ENCODE measurements around the gene CMTM7.

CMTM7 gene

DNA sequence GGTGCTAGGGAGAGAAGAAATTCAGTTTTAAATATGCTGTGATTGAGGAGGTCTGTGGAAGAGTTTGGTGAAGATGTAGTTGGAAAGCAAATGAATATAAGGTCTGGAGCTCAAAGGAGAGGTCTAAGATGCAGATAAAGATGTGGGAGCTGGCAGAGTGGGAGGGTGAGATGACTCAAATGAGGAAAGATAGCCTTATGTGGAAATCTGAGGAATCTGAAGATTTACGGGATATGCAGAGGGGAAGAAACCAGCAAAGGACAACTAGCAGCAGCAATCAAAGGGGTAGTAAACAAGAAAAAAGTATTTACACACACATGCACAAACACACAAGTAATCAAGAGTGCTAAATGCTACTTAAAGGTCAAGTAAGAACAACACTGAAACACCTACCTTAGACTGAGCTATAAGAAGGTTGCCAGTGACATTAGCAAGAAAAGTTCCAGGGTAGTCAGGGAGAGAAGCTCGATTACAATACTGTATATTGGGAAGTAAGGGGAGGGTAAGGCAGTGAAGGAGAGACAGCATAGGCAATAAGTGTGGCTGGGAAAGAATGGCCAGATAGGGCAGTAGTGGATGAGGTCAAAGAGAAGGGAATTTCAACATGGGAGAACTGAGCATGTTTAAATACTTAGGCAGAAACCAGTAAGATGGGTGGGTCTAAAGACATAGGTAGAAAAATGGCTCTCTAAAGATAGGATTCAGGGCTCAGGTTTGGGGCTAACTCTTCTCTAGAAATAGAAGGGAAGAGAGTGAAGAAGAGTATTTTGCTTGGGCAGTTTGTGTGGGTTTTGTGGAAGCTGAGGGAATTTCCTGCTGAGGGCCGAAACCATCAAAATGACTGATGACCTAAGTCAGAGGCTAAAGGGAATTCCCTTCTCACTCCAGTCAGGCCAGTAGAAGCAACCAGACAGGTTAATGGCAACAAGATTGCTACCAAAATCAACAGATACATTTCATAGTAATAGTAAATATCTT lies 102.1 kb downstream of the CMTM7 start:
- no peak for DNase-seq (ENCODE audit: low read depth)

DNA sequence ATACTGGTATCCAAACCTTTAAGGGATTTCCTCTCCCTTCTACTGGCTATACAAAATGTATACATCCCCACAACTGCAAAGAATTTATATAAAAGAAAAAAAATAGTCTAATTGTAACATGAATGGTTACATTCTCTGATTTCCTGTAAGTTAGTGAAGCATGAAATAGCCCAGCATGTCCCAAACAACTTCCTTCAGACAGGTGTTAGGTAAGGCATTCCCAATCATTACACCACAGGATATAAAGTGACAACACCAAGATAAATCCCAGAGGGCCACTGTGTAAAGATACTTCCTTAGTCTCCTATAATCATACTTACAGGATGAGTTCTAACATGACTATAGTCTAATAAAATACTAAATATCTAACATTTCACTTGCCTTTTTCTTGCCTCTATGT lies 103.4 kb downstream of the CMTM7 start:
- DNase-seq (ENCODE audit: low read depth): no peak

DNA sequence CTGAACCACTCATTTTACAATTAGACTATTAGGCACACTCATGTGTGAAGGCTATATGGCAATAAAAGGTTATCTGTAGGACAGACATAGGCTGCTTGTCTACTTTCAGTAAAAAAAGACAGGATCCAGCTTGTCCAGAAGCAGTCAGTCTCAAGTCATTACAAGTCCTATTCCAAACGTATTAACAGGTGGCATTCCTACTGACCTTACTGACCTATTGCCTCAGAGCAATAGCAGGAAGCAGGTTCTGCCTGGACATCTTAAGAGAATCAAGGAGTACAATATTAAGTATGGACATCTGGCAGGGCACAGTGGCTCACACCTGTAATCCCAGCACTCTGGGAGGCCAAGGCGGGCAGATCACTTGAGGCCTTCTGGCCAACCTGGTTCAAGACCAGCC lies 104.0 kb downstream of the CMTM7 start:
- DNase-seq (ENCODE audit: low read depth): no peak

DNA sequence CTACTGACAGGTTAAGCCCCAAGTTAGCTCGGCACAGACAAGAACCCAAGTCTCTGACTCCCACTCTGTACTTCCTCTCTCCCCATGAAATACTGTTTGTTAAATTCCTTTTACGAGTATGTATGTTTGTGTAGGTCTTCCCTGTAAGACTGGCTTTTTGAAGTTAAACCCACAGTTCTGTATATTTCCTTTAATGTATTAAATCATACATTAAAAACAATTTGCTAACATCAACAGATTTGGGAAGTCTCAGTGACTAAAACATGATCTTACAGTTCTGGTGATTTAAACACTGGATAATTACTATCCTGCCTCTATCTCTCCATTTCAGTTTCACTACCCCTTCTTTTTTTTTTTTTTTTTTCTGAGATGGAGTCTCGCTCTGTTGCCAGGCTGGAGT lies 106.6 kb downstream of the CMTM7 start:
- DNase-seq (ENCODE audit: low read depth): no peak

DNA sequence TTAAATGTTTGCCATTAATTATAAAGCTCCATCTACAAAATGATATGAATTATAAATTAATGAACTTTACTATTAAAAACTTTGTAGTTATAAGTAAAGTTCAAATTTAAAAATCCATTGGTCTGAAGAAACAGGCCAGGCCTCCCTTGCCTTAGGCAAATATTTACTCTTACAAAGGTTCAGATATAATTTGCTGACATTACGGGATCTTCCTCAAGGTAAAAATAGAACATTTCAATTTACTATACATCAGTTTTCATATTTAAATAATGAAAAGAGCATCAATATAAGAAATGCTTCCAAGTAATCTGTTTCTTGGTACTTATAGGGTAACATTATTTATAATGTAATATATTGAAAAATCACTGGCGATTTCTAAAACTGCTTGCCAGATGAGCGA lies 107.3 kb downstream of the CMTM7 start:
- no peak for DNase-seq (ENCODE audit: low read depth)

DNA sequence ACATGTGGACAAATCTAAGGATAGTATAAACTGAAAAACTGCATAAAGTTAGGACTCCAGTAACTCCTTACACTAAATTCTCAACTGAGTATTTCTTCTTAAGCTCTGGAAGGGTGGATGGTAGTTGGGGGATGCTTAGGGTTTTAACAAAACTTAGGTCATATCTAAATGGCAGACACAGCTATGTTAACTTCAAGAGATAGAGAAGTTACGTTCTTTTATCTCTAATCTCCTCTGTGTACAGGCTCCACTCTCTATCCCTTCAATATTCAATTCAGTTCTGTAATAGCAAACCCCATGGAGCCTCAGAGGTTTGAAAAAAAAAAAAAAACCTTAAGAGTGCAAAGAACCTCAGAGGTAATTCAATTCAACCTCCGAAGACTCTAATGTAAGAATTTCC lies 107.9 kb downstream of the CMTM7 start:
- no peak for DNase-seq (ENCODE audit: low read depth)

DNA sequence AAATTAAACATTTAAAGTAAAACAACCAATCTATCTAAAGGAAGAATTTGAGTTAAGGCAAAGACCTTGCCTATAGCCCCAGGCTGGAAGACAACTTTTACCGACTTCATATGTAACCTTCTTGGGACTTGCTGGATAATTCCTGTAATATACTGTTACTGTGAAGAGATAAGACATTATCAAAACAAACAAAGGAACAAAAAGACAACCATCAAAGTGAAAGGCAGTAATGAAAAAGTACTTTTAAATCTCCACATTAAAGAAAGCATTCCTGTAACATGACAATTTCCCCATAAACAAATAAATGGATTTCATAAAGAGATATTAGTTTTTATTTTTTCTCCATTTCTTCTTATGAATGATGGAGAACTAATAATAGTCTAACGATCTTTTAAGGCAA lies 108.6 kb downstream of the CMTM7 start:
- no peak for DNase-seq (ENCODE audit: low read depth)

DNA sequence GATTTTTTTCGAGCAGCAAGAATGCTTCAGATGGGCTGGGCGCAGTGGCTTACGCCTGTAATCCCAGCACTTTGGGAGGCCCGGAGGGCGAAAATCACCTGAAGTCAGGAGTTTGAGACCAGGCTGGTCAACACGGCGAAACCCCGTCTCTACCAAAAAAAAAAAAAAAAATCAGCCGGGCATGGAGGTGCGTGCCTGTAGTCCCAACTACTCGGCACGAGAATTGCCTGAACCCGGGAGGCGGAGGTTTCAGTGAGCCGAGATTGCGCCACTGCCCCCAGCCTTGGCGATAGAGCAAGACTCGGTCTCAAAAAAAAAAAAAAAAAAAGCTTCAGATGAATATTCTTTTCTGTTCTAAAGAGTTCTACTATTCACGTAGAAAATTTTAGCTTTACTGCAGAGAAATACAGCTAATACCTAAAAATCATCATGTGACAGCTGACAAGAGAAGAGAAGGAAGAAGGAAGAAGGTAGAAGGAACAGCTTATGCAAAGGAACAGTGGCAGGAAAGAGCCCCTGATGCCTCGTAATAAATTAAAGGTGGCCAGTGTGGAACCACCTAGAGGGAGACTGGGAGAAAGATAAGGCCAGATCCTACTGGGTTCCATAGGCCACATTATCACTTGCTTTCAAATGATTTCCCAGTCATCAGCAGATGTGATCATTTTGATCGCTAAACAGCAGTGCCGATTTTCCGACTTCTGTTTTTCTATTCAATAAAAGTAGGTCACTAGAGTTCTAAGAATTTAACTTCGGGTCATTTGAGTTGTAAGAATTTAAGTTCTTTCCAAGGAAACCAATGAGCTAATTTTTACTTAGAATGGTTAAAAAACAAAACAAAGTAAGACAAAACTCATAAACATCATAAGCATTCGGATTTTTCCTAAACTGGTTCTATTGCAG lies 109.5 kb downstream of the CMTM7 start:
- no peak for DNase-seq (ENCODE audit: low read depth)

DNA sequence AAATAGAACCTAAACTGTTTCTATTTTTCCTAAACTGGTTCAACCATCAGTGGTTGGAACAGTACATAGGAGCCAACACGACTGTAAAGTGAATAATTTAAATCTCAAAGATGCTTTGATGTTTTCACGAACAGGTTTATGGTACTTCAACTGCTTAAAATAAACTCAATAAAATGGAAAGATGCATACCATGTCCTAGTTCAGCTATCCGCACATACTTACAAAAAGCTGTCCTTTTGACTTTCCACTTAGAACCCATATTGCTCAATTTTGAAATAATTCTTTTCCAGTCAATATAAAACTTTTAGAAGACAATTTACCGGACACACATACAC lies 110.1 kb downstream of the CMTM7 start:
- no peak for DNase-seq (ENCODE audit: low read depth)

DNA sequence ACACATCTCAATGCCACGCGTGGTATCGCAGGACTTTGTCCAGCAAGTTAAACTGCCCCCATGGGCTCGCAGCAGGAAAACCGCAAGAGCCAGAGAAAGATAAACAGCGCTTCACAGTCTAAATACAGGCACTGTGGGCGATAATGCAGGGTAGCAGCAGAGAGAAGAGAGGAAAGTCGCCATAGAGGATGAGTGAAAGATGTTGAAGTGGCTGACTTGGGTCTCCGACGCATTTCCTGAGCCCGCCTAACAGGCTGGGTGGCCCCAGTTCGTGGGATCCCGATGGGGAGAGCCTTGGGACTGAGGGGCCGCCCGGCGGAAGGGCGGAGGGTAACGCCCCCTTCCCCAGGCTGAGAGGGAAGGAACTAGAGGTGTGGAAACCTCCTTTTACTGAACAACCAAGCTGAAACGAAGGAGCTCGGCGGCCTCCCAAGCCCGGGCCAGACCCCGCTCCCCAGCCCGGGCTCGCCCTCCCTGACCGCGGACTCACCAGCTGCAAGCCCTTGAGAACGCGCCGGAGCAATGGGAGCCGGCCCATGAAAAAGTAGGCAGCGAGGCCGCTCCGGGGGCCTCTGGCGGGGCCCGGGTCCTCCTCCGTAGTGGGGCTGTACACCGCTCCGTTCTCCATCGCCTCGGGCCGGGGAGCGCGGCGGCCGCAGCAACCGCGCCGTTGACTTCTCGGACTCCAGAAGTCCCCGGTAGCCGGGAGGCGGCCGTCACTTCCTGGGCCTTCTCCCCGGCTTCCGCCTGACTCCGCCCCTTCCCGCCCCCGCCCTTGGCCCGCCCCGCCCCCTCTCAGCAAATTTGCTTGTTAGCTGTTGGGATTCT lies 110.7 kb downstream of the CMTM7 start, which contains the start of gene CMTM6:
TSS of gene CMTM6 (minus strand) at position 735 of the 828 bp plus-strand sequence. CDS start at position 628, 107 bp downstream.
- peak; percentile 58 for DNase-seq (ENCODE audit: low read depth)

DNA sequence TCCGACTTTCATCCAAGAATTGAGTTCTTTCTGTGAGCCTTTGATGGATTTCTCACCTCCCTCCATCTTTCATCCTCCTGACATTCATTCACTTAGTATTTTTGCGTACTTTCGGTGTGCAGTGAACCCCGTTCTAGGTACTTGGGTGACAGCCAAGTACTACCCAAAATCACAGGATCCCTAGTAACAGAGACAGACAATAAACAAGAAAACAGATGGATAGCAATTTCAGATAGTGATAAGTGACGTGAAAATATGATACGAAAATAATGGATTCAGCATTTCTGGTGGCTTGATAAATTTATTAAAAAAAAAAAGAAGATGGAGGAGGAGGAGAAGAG lies 111.3 kb downstream of the CMTM7 start:
- no peak for DNase-seq (ENCODE audit: low read depth)
